ENCODE results near the gene DISC1. TPM values are rescaled to one million over a fixed set of nuclear protein-coding genes. Genes with fewer than 3 reads are reported as not detected.

Gene DISC1
- total RNA-seq, 1 experiment from 2014 or later, result 2.1 TPM

DNA sequence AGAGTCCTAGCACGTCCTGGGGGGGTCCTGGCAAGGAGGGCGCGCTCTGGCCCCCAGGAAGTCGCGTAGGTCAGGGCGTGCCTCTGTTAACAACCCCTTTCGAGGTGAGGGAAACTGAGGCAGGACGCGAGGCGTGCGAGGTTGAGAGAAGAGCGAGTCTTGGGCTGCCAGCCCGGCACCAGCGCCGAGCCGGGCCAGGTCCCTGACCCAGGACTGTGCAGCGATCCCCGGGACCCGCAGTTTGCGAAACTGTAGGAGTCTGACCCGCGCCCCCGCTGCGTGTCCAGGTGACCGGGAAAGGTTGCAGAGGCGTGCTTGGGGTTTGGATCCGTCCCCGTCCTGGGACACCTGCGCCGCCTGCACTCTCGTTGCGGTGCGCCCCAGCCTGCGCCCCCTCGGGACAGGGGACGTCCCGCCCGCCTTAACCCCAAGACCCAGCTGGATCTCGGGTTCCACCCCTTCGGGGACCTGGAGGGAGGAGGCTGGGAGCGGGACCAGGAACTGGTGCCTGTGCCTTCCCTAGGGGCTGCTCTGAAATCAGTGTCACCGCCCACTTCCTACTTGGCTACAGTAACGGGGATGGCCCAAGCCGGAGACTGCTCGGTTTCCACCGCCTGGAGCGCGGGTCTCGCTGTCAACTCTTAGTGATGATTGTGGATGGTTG, 493 bp downstream of the DISC1 start:
- Mint-ChIP-seq H3K4me3 (ENCODE audit: unreplicated experiment) (peak overlapping the region; percentile 74), H3K27me3 (ENCODE audit: insufficient read depth, unreplicated experiment) (peaks cover 24% of the 10 kb centered on the region), H3K36me3 (ENCODE audit: insufficient read depth, unreplicated experiment) (peaks cover 4% of the 10 kb centered on the region), H3K4me1 (ENCODE audit: insufficient read depth, unreplicated experiment) (peaks cover 12% of the 10 kb centered on the region), H3K27ac (ENCODE audit: low read depth, unreplicated experiment) (peak overlapping the region; percentile 60), H3K9me3 (ENCODE audit: unreplicated experiment) (no peaks in the 10 kb centered on the region)
- CTCF ChIA-PET, result no interaction called here
- DNase-seq (ENCODE audit: unreplicated experiment), result peak; percentile 51
- TF ChIP-seq, protein P1, sequence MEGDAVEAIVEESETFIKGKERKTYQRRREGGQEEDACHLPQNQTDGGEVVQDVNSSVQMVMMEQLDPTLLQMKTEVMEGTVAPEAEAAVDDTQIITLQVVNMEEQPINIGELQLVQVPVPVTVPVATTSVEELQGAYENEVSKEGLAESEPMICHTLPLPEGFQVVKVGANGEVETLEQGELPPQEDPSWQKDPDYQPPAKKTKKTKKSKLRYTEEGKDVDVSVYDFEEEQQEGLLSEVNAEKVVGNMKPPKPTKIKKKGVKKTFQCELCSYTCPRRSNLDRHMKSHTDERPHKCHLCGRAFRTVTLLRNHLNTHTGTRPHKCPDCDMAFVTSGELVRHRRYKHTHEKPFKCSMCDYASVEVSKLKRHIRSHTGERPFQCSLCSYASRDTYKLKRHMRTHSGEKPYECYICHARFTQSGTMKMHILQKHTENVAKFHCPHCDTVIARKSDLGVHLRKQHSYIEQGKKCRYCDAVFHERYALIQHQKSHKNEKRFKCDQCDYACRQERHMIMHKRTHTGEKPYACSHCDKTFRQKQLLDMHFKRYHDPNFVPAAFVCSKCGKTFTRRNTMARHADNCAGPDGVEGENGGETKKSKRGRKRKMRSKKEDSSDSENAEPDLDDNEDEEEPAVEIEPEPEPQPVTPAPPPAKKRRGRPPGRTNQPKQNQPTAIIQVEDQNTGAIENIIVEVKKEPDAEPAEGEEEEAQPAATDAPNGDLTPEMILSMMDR (IDR thresholded peaks at IDR 0.05; ENCODE audit: unreplicated experiment), result no peak
- BruUV-seq (replicated peaks), result no TSS peak
- POLR2A ChIA-PET, result interaction anchor here (0.5 to 0.7 kb wide), 2 partner anchors 88 to 1478 kb away, joined by 3 read pairs; no protein-coding TSS in a partner anchor
- intact Hi-C loops (cut with micrococcal nuclease), result no loop called here

DNA sequence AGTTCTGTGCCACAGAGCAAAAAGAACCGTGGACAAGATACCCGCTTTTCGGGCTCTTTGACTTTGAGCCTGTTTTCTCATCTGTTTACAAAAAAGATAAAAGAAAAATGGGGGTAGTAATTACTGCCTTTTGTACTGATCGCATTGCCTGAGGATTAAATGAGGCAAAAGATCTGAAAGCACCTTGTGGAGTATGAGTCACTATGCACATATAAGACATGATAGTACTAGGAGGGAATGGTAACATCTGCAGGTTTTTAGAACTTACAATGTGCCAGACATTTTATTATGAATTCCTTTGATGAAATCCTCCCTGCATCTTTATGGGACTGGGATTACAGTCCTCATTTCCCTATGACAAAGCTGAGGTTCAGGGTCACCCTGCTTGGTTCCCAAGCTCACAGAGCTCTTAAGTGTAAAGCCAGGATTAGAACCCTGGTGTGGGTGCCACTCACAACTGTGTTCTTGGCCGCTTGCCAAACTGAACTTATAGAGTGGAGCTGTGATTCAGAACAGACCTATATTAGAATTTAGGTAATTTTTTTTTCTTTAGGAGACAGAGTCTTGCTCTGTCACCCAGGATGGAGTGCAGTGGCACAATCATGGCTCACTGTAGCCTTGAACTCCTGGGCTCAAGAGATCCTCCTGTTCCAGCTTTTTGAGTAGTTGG, 1.8 kb downstream of the DISC1 start:
- ChIA-PET POLR2A (no interaction called here), CTCF (no interaction called here)
- no TSS peak for BruUV-seq (replicated peaks)
- Mint-ChIP-seq H3K4me1 (ENCODE audit: insufficient read depth, unreplicated experiment) (peaks cover 12% of the 10 kb centered on the region), H3K27ac (ENCODE audit: low read depth, unreplicated experiment) (no peak overlapping the region), H3K27me3 (ENCODE audit: insufficient read depth, unreplicated experiment) (peaks cover 12% of the 10 kb centered on the region), H3K4me3 (ENCODE audit: unreplicated experiment) (no peak overlapping the region), H3K9me3 (ENCODE audit: unreplicated experiment) (no peaks in the 10 kb centered on the region), H3K36me3 (ENCODE audit: insufficient read depth, unreplicated experiment) (peaks cover 4% of the 10 kb centered on the region)
- peak; percentile 68 for DNase-seq (ENCODE audit: unreplicated experiment)
- intact Hi-C loops (cut with micrococcal nuclease), result no loop called here
- TF ChIP-seq, protein P1 (IDR thresholded peaks at IDR 0.05; ENCODE audit: unreplicated experiment), result no peak

DNA sequence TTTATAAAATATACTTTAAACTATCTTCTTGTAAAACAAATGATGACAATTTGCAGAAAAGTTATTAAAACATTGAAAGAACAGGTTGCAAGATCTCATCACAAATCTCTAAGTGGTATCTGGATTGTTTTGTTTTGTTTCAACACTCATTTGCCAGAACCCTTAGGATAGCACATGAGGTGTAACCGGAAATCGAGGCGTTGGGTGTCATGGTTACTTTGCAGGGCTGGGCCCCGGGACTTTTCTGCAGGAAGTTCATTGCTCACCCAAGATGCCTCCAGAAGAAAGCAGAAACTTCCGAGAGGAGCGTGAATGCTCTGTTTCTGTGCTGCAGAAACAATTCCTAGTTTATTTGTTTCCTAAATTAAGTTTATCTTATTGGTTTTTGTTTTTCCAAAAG, 2.5 kb downstream of the DISC1 start:
- intact Hi-C loops (cut with micrococcal nuclease), result no loop called here
- TF ChIP-seq, protein P1 (IDR thresholded peaks at IDR 0.05; ENCODE audit: unreplicated experiment), result no peak
- peaks cover 4% of the 10 kb centered on the region for H3K27me3 Mint-ChIP-seq (ENCODE audit: insufficient read depth, unreplicated experiment)
- H3K36me3 Mint-ChIP-seq (ENCODE audit: insufficient read depth, unreplicated experiment), result peaks cover 4% of the 10 kb centered on the region
- H3K27ac Mint-ChIP-seq (ENCODE audit: low read depth, unreplicated experiment), result no peak overlapping the region
- ChIA-PET POLR2A (interaction anchor here (0.7 kb wide), 1 partner anchor 503 kb away, joined by 4 read pairs; no protein-coding TSS in a partner anchor), CTCF (no interaction called here)
- no peak overlapping the region for H3K4me3 Mint-ChIP-seq (ENCODE audit: unreplicated experiment)
- H3K9me3 Mint-ChIP-seq (ENCODE audit: unreplicated experiment), result no peaks in the 10 kb centered on the region
- BruUV-seq (replicated peaks), result no TSS peak
- DNase-seq (ENCODE audit: unreplicated experiment), result no peak
- H3K4me1 Mint-ChIP-seq (ENCODE audit: insufficient read depth, unreplicated experiment), result peaks cover 12% of the 10 kb centered on the region

DNA sequence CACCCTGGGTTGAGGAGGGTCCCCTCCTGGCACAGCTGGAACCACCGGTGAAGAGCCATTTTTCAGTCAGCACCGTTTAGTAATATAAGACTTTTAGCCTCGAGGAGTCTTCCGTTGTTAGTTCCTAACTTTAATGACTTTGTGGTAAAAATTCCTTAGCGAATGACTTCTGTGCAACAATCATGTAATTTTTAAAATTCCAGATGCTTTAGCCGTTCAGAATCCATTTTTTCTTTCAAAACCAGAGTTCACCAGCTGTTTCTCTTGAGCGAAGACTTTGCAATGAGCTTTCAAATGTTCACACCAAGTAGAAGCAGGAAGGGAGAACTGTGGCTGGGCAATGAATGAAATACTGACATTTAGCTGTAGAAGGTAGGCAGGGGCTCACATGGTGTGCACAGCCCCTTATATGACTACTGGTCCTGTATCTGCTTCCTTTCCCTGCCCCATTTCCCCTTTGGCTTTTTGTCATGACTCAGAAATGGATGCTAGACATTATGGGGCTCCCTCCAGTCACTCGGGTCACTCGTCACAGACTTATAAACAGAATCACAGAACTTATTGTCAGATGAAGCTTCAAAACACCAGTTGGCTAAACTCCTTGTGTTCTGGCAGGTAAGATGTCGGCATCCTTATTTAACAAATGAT, 4.1 kb downstream of the DISC1 start:
- DNase-seq (ENCODE audit: unreplicated experiment), result no peak
- peaks cover 11% of the 10 kb centered on the region for H3K4me1 Mint-ChIP-seq (ENCODE audit: insufficient read depth, unreplicated experiment)
- TF ChIP-seq, protein P1 (IDR thresholded peaks at IDR 0.05; ENCODE audit: unreplicated experiment), result no peak
- no peaks in the 10 kb centered on the region for H3K27me3 Mint-ChIP-seq (ENCODE audit: insufficient read depth, unreplicated experiment)
- peaks cover 3% of the 10 kb centered on the region for H3K36me3 Mint-ChIP-seq (ENCODE audit: insufficient read depth, unreplicated experiment)
- ChIA-PET POLR2A (interaction anchor here (0.6 kb wide), 2 partner anchors 159 to 194 kb away, joined by 3 read pairs; no protein-coding TSS in a partner anchor), CTCF (interaction anchor here (0.6 to 1.3 kb wide), 3 partner anchors 12 to 280 kb away, joined by 3 read pairs; no protein-coding TSS in a partner anchor)
- intact Hi-C loops (cut with micrococcal nuclease), result no loop called here
- no peaks in the 10 kb centered on the region for H3K9me3 Mint-ChIP-seq (ENCODE audit: unreplicated experiment)
- H3K27ac Mint-ChIP-seq (ENCODE audit: low read depth, unreplicated experiment), result no peak overlapping the region
- no TSS peak for BruUV-seq (replicated peaks)
- H3K4me3 Mint-ChIP-seq (ENCODE audit: unreplicated experiment), result no peak overlapping the region

Measured in MCF 10A (cell line).